ENCODE data around the gene CACNA1A.

- TF ChIP-seq CTCF (IDR thresholded peaks at IDR 0.05), result no peak
- TF ChIP-seq POLR2A (IDR thresholded peaks at IDR 0.05), result no peak
These were observed 298.9 kb downstream of the CACNA1A start for GRCh38 chr19:13207237-13207845.

All from heart left ventricle (tissue), 13 donors.